ENCODE data around the gene SYT12.

The SYT12 gene

DNA sequence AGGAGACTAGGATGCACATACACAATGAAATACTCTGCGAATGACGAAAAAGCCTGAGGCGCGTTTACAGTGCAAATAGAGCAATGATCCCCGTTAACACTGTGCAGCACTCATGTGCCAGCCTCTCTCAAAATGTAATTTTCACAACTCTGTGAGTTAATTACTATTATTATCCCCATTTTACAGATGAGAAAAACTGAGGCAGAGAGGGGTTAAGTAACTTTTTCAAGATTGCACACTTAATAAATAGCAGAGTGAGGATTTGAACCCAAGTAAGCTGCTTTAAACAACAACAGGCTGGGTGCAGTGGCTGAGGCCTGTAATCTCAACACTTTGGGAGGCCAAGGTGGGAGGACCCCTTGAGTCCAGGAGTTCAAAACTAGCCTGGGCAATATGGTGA lies 21.6 kb upstream of the SYT12 start:
- TF ChIP-seq, protein P1, sequence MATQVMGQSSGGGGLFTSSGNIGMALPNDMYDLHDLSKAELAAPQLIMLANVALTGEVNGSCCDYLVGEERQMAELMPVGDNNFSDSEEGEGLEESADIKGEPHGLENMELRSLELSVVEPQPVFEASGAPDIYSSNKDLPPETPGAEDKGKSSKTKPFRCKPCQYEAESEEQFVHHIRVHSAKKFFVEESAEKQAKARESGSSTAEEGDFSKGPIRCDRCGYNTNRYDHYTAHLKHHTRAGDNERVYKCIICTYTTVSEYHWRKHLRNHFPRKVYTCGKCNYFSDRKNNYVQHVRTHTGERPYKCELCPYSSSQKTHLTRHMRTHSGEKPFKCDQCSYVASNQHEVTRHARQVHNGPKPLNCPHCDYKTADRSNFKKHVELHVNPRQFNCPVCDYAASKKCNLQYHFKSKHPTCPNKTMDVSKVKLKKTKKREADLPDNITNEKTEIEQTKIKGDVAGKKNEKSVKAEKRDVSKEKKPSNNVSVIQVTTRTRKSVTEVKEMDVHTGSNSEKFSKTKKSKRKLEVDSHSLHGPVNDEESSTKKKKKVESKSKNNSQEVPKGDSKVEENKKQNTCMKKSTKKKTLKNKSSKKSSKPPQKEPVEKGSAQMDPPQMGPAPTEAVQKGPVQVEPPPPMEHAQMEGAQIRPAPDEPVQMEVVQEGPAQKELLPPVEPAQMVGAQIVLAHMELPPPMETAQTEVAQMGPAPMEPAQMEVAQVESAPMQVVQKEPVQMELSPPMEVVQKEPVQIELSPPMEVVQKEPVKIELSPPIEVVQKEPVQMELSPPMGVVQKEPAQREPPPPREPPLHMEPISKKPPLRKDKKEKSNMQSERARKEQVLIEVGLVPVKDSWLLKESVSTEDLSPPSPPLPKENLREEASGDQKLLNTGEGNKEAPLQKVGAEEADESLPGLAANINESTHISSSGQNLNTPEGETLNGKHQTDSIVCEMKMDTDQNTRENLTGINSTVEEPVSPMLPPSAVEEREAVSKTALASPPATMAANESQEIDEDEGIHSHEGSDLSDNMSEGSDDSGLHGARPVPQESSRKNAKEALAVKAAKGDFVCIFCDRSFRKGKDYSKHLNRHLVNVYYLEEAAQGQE (IDR thresholded peaks at IDR 0.05; ENCODE audit: insufficient read depth in 1 of 2, low read depth in 2 of 2, low read length in 2 of 2): no peak
- TF ChIP-seq FOXP2 (optimal IDR thresholded peaks at IDR 0.05; ENCODE audit: borderline replicate concordance, extremely low read depth, extremely low read length, insufficient read depth) (no peak), TAF1 (IDR thresholded peaks at IDR 0.05; ENCODE audit: borderline replicate concordance, insufficient read depth, low read length) (no peak), POLR2AphosphoS5 (IDR thresholded peaks at IDR 0.05; ENCODE audit: low read depth, low read length) (no peak)

GRCh38 chr11:67002297-67002913 lies 20.5 kb upstream of the SYT12 start:
- TF ChIP-seq POLR2AphosphoS5 (IDR thresholded peaks at IDR 0.05; ENCODE audit: low read depth, low read length): no peak
- no peak for TF ChIP-seq SIN3A (IDR thresholded peaks at IDR 0.05; ENCODE audit: borderline replicate concordance, insufficient read depth, low read length)
- TF ChIP-seq, protein P1 (IDR thresholded peaks at IDR 0.05; ENCODE audit: insufficient read depth in 1 of 2, low read depth in 2 of 2, low read length in 2 of 2): no peak
- TF ChIP-seq TAF1 (IDR thresholded peaks at IDR 0.05; ENCODE audit: borderline replicate concordance, insufficient read depth, low read length): no peak
- no peak for TF ChIP-seq FOXP2 (optimal IDR thresholded peaks at IDR 0.05; ENCODE audit: borderline replicate concordance, extremely low read depth, extremely low read length, insufficient read depth)

- TF ChIP-seq POLR2AphosphoS5 (IDR thresholded peaks at IDR 0.05; ENCODE audit: low read depth, low read length): no peak
- TF ChIP-seq FOXP2 (optimal IDR thresholded peaks at IDR 0.05; ENCODE audit: borderline replicate concordance, extremely low read depth, extremely low read length, insufficient read depth): no peak
- no peak for TF ChIP-seq SIN3A (IDR thresholded peaks at IDR 0.05; ENCODE audit: borderline replicate concordance, insufficient read depth, low read length)
- TF ChIP-seq TAF1 (IDR thresholded peaks at IDR 0.05; ENCODE audit: borderline replicate concordance, insufficient read depth, low read length): no peak
- TF ChIP-seq, protein P1 (IDR thresholded peaks at IDR 0.05; ENCODE audit: insufficient read depth in 1 of 2, low read depth in 2 of 2, low read length in 2 of 2): no peak
Measured at GRCh38 chr11:67002921-67003411, 20.0 kb upstream of the SYT12 start.

GRCh38 chr11:67006029-67006884 lies 16.7 kb upstream of the SYT12 start:
- TF ChIP-seq POLR2AphosphoS5 (IDR thresholded peaks at IDR 0.05; ENCODE audit: low read depth, low read length) (no peak), TAF1 (IDR thresholded peaks at IDR 0.05; ENCODE audit: borderline replicate concordance, insufficient read depth, low read length) (no peak), SIN3A (IDR thresholded peaks at IDR 0.05; ENCODE audit: borderline replicate concordance, insufficient read depth, low read length) (no peak), FOXP2 (optimal IDR thresholded peaks at IDR 0.05; ENCODE audit: borderline replicate concordance, extremely low read depth, extremely low read length, insufficient read depth) (no peak)
- TF ChIP-seq, protein P1 (IDR thresholded peaks at IDR 0.05; ENCODE audit: insufficient read depth in 1 of 2, low read depth in 2 of 2, low read length in 2 of 2): no peak
